HepG2 (cell line): ENCODE results near the gene MSMP. TPM values are rescaled to one million over a fixed set of nuclear protein-coding genes. Genes with fewer than 3 reads are reported as not detected.
A peak's percentile ranks its signal among the peaks of the same experiment; 100 is the strongest.

ENCODE experiments used
- ATAC-seq: fragments of 200-7000 bp; cut with Tn5 transposase; 3 replicates; pipeline ENCODE4 v1.9.1; 2020; ENCODE audit warnings: mild to moderate bottlenecking, moderate library complexity
- BruUV-seq: library from RNA; stranded (reverse); fragments of 400-500 nt; replicated peaks from 2 replicates; lab custom pipeline; 2021; lab: Mats Ljungman, UMichigan
- CTCF ChIA-PET: fragments of 300-600 bp; formaldehyde crosslinking; extraction: SDS; loops from one replicate; lab custom pipeline; 2021; ENCODE audit warnings: low total read pairs, inconsistent platforms, low intra/inter-chr PET ratio; lab: Yijun Ruan, JAX
- POLR2A ChIA-PET: fragments of 350-600 bp; sonication (Branson Sonifier 250); formaldehyde crosslinking; loops from one replicate; lab custom pipeline; 2020; ENCODE audit warnings: antibody characterized with exemption, inconsistent platforms; lab: Yijun Ruan, JAX
- DNase-seq: peaks from one replicate; pipeline ENCODE4 v3.0.0-alpha.2; 2015; ENCODE audit warnings: low spot score
- FAIRE-seq: peaks from 3 replicates; lab custom pipeline; 2011; peaks lifted over from hg19 to GRCh38; lab: Jason Lieb, UNC
- H2AFZ ChIP-seq: one replicate; pipeline ENCODE4 v1.6.1; 2011; ENCODE audit warnings: low read length, inconsistent platforms
- H3K27ac ChIP-seq: fragments of 300-600 bp; 3 replicates; pipeline ENCODE4 v1.8.0; 2011; ENCODE audit warnings: mixed run types, mild to moderate bottlenecking, mixed read lengths, low read length, inconsistent platforms; ENCODE audit not compliant: insufficient read depth; ENCODE audit errors: extremely low read length
- H3K27me3 ChIP-seq, 2 experiments: fragments of 200-600 bp in 1 of 2; 2 replicates in 1 of 2; 3 replicates in 1 of 2; pipeline versions ENCODE4 v1.6.0 to v1.8.0; 2011; ENCODE audit warnings: low read length in 2 of 2, mild to moderate bottlenecking in 2 of 2, moderate library complexity in 2 of 2, inconsistent platforms in 1 of 2; ENCODE audit not compliant: insufficient read depth in 2 of 2, control insufficient read depth in 1 of 2
- H3K36me3 ChIP-seq, 2 experiments: fragments of 200-600 bp in 1 of 2; replicated peaks in 1 of 2; 2 replicates in 1 of 2; 3 replicates in 1 of 2; pipeline versions ENCODE4 v1.5.1 to v1.8.0; 2011; ENCODE audit warnings: low read length in 2 of 2, inconsistent platforms in 1 of 2; ENCODE audit not compliant: insufficient read depth in 2 of 2, control insufficient read depth in 1 of 2
- H3K4me1 ChIP-seq: 2 replicates; pipeline ENCODE4 v1.5.1; 2012; ENCODE audit warnings: low read length, inconsistent platforms; ENCODE audit not compliant: insufficient read depth
- H3K4me2 ChIP-seq: 2 replicates; pipeline ENCODE4 v1.6.0; 2011; ENCODE audit warnings: low read depth, low read length, inconsistent platforms
- H3K4me3 ChIP-seq, 3 experiments: fragments of 200-600 bp in 1 of 3; sonication (generic), shearing (Covaris generic) in 1 of 3; replicated peaks in 1 of 3; 2 replicates each; pipeline ENCODE4 v1.5.1; 2011 to 2016; ENCODE audit warnings: low read length in 3 of 3, inconsistent platforms in 2 of 3, low read depth in 2 of 3, mild to moderate bottlenecking in 2 of 3, control low read depth in 1 of 3, mixed read lengths in 1 of 3; ENCODE audit not compliant: insufficient read depth in 1 of 3
- H3K79me2 ChIP-seq: one replicate; pipeline ENCODE4 v1.6.1; 2011; ENCODE audit warnings: low read length, inconsistent platforms; ENCODE audit not compliant: insufficient read depth
- H3K9ac ChIP-seq: 2 replicates; pipeline ENCODE4 v1.6.0; 2011; ENCODE audit warnings: mild to moderate bottlenecking, low read depth, low read length, inconsistent platforms; ENCODE audit not compliant: insufficient read depth
- H3K9me3 ChIP-seq: 2 replicates; pipeline ENCODE4 v1.5.1; 2012; ENCODE audit warnings: mild to moderate bottlenecking, low read length
- H4K20me1 ChIP-seq: 2 replicates; pipeline ENCODE4 v1.6.0; 2011; ENCODE audit warnings: inconsistent platforms, mild to moderate bottlenecking, low read length, moderate library complexity; ENCODE audit not compliant: insufficient read depth
- CCAR2 ChIP-seq: fragments of 200-400 bp; formaldehyde crosslinking; optimal IDR thresholded peaks from 2 replicates; pipeline ENCODE3; 2018; ENCODE audit warnings: low read depth, mild to moderate bottlenecking, low read length, moderate library complexity
- GZF1 ChIP-seq: sonication (generic); formaldehyde crosslinking; IDR thresholded peaks from 2 replicates; pipeline ENCODE4 v1.5.1; 2020; ENCODE audit warnings: mild to moderate bottlenecking, missing genetic modification reagents
- PRMT3 ChIP-seq: sonication (generic); formaldehyde crosslinking; IDR thresholded peaks from 2 replicates; pipeline ENCODE4 v1.8.1; 2022; ENCODE audit warnings: low read depth, mild to moderate bottlenecking, moderate library complexity, missing genetic modification reagents, borderline replicate concordance
- RAD51 ChIP-seq: fragments of 450-650 bp; IDR thresholded peaks from 2 replicates; pipeline ENCODE4 v1.6.1; 2016; ENCODE audit warnings: borderline replicate concordance
- ZNF180 ChIP-seq: sonication (generic); formaldehyde crosslinking; IDR thresholded peaks from 2 replicates; pipeline ENCODE4 v1.4.0; 2020; ENCODE audit warnings: low read depth, missing genetic modification reagents, borderline replicate concordance
- WGBS: methylation state at CpG from one replicate; pipeline ENCODE4 v1.1.6; 2017; ENCODE audit warnings: low lambda C conversion rate; 5-methylcytosine and 5-hydroxymethylcytosine counted together
- in situ Hi-C: cut with HindIII; loops from 2 replicates; pipeline ENCODE4 v1.10.0; 2017; ENCODE audit warnings: low pct_unique_long_range_greater_than_20kb; ENCODE audit not compliant: extremely low pct_ligation_motif_present
- intact Hi-C: fragments of 100-400 bp; cut with micrococcal nuclease; formaldehyde crosslinking; loops from one replicate; pipeline ENCODE4 v1.10.0; 2022; ENCODE audit not compliant: unreplicated experiment
- polyA plus RNA-seq, 8 experiments: library from polyadenylated mRNA; depleted of rRNA in 3 of 8; stranded (reverse) in 7 of 8; unstranded in 1 of 8; fragments of >200 nt; fragmentation: Illumina TruSeq in 4 of 8; extraction: Trizol in 4 of 8; gene quantifications; 2 replicates each; pipeline versions ENCODE4 v1.2.1 to v1.2.3, GENCODE V29; 2011 to 2016; ENCODE audit warnings: low read depth in 4 of 8, missing spikeins in 1 of 8, mixed read lengths in 1 of 8; ENCODE audit not compliant: insufficient read depth in 1 of 8
- total RNA-seq, 5 experiments: library from RNA; depleted of rRNA; stranded (reverse); fragments of >200 nt; fragmentation: Illumina TruSeq; extraction: Trizol; gene quantifications; 2 replicates each; pipeline ENCODE4 v1.2.3, GENCODE V29; 2016; ENCODE audit warnings: low read depth in 1 of 5
- TF ChIP-seq, protein P1 (sequence below): sonication (generic); formaldehyde crosslinking; conservative IDR thresholded peaks from 2 replicates; pipeline ENCODE4 v1.4.0; 2020; ENCODE audit warnings: mild to moderate bottlenecking, missing genetic modification reagents, moderate library complexity

The MSMP gene
- total and polyA plus RNA-seq, 2 of the 13 experiments (the other 11 are each of a cell fraction or from before 2014, with no cell fraction given): 0.24 to 0.46 TPM

DNA sequence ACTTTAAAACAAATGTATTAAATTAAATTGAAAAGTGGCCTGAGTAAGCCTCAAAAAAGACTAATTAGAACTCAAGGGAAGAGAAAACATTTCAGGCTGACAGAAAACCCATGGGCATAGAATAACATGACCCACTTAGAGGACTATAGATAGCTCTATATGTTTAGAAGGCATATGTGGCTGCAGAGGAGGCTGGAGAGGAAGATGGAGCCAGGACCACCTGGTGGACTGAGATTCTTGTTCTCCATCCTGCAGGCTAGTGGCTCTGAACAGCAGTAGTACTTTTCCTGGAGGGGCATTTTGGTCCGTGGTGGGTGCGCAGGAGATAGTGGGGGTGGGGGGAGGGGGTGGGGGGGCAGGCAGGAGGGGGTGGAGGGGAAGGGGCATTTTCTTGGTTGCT is 27.0 kb upstream of the MSMP start:
- TSS peak; percentile 41 for BruUV-seq

DNA sequence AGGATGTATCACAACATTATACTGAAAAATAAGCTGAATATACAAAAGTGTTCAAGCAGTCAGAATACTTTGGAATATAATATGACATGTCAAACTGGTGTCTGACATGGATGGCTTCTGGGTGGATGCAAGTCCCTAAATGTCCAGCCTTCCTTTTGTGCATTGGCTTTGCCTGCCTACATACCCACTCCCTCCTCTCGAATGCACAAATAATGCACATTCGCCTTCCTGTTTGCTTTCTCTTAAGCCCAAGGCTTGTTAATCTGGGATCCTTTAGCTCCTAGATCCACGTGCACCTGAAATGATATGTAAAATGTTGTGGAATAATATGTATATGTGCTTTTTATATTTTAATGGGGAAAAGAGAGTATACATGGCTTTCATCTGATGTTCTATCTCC is 24.4 kb upstream of the MSMP start:
- Histone ChIP-seq H3K9ac (no peak overlapping the region), H3K4me2 (no peak overlapping the region), H3K79me2 (no peaks in the 10 kb centered on the region), H3K9me3 (no peaks in the 10 kb centered on the region), H3K36me3 (peaks cover 0 to 5% of the 10 kb centered on the region in 2 experiments; a peak in 1 of 5 replicates), H3K27me3 (no peaks in the 10 kb centered on the region), H3K4me3 (no peak overlapping the region), H3K27ac (no peak overlapping the region), H4K20me1 (no peaks in the 10 kb centered on the region), H2AFZ (no peak overlapping the region), H3K4me1 (peaks cover 22% of the 10 kb centered on the region)
- no TSS peak for BruUV-seq
- TF ChIP-seq, protein P1, sequence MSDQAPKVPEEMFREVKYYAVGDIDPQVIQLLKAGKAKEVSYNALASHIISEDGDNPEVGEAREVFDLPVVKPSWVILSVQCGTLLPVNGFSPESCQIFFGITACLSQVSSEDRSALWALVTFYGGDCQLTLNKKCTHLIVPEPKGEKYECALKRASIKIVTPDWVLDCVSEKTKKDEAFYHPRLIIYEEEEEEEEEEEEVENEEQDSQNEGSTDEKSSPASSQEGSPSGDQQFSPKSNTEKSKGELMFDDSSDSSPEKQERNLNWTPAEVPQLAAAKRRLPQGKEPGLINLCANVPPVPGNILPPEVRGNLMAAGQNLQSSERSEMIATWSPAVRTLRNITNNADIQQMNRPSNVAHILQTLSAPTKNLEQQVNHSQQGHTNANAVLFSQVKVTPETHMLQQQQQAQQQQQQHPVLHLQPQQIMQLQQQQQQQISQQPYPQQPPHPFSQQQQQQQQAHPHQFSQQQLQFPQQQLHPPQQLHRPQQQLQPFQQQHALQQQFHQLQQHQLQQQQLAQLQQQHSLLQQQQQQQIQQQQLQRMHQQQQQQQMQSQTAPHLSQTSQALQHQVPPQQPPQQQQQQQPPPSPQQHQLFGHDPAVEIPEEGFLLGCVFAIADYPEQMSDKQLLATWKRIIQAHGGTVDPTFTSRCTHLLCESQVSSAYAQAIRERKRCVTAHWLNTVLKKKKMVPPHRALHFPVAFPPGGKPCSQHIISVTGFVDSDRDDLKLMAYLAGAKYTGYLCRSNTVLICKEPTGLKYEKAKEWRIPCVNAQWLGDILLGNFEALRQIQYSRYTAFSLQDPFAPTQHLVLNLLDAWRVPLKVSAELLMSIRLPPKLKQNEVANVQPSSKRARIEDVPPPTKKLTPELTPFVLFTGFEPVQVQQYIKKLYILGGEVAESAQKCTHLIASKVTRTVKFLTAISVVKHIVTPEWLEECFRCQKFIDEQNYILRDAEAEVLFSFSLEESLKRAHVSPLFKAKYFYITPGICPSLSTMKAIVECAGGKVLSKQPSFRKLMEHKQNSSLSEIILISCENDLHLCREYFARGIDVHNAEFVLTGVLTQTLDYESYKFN (CRISPR knock-in tag): no peak
- no peak for TF ChIP-seq CCAR2
- TF ChIP-seq GZF1 (CRISPR knock-in tag): no peak
- no peak for TF ChIP-seq PRMT3 (CRISPR knock-in tag)
- in situ Hi-C loops: no loop called here
- ChIA-PET CTCF (no interaction called here), POLR2A (no interaction called here)
- no peak for ATAC-seq
- DNase-seq: no peak
- WGBS: 95% methylated on average over 3 of the region's 3 CpGs
- no peak for FAIRE-seq
- intact Hi-C loops: no loop called here

More for the DNA sequence above, 27.0 kb upstream of the MSMP start:
- Histone ChIP-seq H3K79me2 (no peaks in the 10 kb centered on the region), H3K27ac (no peak overlapping the region), H3K4me3 (no peak overlapping the region), H3K4me2 (no peak overlapping the region), H3K27me3 (no peaks in the 10 kb centered on the region), H3K36me3 (peaks cover 1 to 10% of the 10 kb centered on the region in 2 experiments; a peak in 3 of 5 replicates), H4K20me1 (no peaks in the 10 kb centered on the region), H2AFZ (no peak overlapping the region), H3K4me1 (peaks cover under 1% of the 10 kb centered on the region; the same call in 1 of the 2 replicates), H3K9me3 (no peaks in the 10 kb centered on the region), H3K9ac (no peak overlapping the region)
- no peak for TF ChIP-seq ZNF180 (CRISPR knock-in tag)
- TF ChIP-seq RAD51: no peak
- in situ Hi-C loops: no loop called here
- ChIA-PET CTCF (no interaction called here), POLR2A (no interaction called here)
- WGBS: 87% methylated on average over 2 of the region's 2 CpGs
- no peak for ATAC-seq
- intact Hi-C loops: no loop called here
- DNase-seq: no peak
- FAIRE-seq: no peak
